COR-L47 (cell line): ENCODE results near the gene ARHGAP32.

Experiments used
- DNase-seq: peaks from one replicate; lab custom pipeline; 2025; lab: John Stamatoyannopoulos, UW

Gene ARHGAP32

DNA sequence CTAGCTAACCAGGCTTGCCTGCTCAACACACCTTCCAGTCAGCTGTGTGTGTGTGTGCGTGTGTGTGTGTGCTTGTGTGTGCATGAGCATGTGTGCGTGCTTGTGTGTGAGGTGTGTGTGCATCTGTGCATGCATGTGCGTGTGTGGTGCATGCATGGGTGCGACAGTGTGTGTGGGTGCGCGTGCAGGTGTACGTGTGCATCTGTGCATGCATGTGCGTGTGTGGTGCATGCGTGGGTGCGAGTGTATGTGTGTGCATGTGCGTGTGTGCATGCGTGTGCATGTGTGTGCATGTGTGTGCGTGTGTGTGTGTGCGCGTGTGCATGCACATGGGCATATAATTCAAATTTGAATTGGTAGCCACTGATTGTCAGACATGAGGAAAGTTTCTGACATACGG is 239.0 kb downstream of the ARHGAP32 start:
- no peak for DNase-seq

DNA sequence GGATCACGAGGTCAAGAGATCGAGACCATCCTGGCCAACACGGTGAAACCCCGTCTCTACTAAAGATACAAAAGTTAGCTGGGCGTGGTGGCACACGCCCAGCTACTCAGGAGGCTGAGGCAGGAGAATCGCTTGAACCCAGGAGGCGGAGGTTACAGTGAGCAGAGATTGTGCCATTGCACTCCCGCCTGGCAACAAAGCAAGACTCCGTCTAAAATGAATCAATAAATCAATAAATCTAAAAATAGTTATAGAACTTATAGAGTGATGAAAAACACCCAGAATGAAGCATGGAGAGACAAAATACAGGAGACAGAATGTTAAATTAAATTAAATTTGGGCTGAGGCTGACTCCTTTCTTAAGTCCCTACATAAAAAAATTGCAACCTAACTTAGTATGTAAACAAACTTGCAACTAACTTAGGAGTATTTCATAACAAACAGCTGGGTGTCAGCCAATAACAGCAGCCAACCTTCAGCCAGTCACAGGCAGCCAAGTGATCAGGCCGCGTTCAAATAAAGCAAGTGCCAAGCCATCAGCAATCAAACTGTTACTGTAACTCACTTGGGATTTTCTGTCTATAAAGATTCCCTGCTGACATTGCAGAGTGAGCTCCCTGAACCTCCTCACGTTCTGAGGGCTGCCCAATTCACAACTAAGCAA is 242.2 kb downstream of the ARHGAP32 start:
- DNase-seq = no peak

DNA sequence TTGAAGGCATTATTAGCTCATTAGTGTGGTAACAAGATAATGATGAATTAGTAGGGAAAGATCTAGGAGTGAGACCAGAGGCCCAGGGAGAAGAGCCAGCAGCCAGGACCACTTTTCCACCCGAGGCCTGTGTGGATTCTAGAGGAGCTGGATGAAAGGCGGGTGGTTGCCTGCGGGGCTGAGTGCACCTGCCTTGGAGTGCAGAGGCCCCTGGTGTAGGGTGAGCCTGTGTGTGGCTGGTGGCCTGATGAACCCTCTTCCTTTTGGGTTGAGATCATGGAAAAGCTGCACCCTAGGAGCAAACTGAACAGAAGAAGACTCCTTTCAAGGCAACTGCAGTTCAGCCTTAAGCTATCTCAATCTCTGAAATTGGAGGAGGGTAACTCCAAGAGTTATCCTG is 243.5 kb downstream of the ARHGAP32 start:
- DNase-seq = peak; percentile 18

GRCh38 chr11:128947773-128948172 is 244.4 kb downstream of the ARHGAP32 start:
- DNase-seq = no peak

DNA sequence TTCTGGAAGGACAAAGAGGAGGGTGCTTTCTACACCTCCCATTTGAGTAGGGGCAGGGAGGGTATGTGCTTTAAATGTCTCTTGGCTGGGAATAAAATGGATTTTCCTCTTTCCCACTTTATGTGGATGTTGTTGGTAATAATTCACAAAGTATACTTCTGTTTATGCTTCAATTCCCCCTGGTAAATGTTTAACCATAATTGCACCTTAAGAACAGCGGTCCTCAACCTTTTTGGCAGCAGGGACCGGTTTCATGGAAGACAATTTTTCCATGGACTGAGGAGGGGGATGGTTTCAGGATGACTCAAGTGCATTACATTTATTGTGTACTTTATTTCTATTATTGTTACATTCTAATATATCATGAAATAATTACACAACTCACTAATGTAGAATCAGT is 245.5 kb downstream of the ARHGAP32 start:
- DNase-seq = no peak

- DNase-seq = no peak
These were observed 248.6 kb downstream of the ARHGAP32 start for GRCh38 chr11:128943428-128943976.

- DNase-seq = no peak
These were observed 249.2 kb downstream of the ARHGAP32 start, which contains the start of gene TP53AIP1 for GRCh38 chr11:128942817-128943427. Gene TP53AIP1, minus strand, starts transcription at chr11:128942871. Its CDS starts 5,053 bp downstream, at chr11:128937818.

DNA sequence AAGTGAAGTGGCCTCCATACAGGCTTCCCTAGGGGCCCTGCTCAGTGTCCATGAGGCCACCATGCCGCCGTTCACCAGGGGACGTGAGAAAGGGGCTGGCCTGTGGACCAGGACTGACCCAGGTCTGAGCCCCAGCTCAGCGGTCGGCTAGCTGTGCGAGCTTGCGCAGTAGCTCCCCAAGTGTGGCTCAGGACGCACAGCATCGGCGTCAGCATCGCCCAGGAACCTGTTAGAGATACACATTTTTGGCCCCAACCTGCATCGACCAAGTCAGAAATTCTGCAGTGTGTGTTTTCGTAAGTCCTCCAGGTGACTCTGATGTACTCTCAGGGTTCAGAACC is 249.9 kb downstream of the ARHGAP32 start:
- no peak for DNase-seq

DNA sequence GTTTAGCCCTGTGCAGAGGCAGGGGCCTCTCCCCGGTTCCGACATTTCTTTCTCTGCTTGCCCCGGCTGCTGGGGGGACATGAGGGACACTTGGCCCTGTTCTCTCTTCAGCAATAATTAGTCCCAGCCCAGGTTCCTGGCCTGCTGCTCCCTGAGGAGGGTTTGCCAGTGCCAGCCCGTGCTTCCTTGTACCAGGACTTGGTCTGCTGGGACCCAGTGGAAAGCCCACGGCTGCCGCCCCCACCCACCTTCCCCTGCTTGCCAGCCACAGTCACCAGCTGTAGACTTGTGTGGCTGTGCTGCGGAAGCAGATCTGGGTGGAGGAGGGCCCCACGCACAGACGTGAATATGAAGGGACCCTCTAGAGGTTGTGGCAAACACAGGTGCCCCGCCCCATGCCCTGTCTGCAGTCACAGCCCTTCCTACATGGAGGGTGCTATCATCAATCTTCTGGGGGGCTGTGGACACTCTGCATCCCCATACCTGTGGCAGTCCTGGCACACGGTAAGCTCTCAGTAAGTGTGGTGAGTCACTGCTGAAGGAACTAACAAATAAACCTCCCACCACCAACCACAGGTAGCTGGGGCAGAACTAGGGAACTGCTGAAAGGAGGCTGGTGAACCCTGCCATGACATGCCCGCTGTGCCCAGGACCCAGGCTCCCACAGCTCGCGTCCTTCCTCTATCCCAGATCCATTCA is 250.4 kb downstream of the ARHGAP32 start:
- no peak for DNase-seq

DNA sequence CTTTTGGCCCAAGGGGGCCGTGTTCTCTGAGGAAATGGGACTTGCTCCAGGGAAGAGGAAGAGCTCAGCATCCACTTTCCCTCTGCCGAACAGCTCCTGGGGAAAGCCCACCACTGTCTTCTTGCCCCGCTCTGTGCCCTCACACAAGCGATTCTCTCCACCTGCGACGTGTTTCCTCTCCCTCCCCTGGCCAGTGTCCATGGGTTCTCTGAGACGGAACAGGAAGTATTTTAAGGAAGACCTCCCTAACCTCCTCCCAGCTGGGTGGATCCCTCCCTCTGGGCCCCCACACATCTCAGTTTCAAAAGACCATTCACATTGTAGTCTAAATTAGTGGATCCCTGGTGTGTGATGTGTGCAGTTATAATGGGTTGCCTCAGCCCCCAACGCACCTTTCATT is 251.0 kb downstream of the ARHGAP32 start:
- no peak for DNase-seq

DNA sequence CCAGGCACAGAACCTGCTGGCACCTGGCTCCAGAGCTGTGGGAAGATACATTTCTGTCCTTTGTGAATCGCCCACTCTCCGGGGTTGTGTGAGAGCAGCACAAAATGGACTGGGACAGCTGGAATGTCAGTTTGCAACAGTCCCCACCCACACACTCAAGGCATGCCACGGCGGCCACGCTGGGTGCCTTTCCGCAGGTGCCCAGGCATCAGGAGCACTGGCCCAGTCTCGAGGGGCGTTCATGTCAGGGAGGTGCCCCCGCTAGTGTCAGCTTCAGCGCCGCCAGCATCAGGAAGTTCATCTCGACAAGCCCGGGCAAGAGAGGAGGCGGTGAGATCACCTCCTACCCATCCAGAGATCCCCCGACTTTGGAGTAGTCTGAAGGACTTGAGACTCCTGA is 251.5 kb downstream of the ARHGAP32 start:
- no peak for DNase-seq

GRCh38 chr11:128940156-128940555 is 252.0 kb downstream of the ARHGAP32 start:
- DNase-seq = no peak

GRCh38 chr11:128939591-128939990 is 252.5 kb downstream of the ARHGAP32 start:
- no peak for DNase-seq

- DNase-seq = no peak
These were observed 253.8 kb downstream of the ARHGAP32 start for GRCh38 chr11:128938156-128938885.

DNA sequence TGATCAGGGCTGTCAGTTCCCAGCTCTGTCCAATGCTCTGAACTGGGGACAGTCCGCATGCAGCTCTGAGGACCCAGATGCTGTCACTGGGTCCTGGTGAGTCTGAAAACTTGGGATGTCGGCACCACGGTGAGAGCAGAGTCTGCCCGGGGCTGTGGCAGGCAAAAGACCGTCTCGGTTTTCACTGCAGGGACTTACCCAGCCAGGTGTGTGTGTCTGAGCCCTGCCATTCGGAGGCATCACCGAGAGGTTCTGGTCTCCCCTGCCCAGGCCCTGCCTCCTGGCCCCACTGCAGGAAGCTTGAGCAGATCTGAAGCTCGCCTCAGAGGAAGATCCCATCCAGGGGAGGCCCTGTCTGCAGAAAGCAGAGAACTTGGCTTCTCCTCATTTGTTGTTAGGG is 254.6 kb downstream of the ARHGAP32 start:
- no peak for DNase-seq

- no peak for DNase-seq
These were observed 255.4 kb downstream of the ARHGAP32 start for GRCh38 chr11:128936606-128937251.

DNA sequence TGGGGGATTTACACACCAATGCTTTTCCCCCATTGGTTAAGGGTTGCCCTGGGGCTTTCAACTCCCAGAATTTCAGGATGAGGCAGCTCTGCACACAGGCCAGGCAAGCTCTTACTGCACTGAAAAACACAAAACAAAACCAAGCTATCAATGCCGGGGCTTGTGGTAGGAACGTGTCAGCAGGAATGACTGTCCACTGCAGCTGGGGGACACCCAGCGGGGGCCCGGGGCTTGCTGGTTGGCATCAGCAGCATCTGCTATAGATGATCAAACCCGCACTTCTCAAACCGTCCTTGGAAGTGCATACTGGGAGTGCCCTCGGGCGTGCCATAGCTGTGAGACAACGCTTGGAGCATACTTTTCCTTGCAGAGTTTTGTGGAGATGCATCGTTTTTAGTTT is 257.2 kb downstream of the ARHGAP32 start:
- DNase-seq = no peak

DNA sequence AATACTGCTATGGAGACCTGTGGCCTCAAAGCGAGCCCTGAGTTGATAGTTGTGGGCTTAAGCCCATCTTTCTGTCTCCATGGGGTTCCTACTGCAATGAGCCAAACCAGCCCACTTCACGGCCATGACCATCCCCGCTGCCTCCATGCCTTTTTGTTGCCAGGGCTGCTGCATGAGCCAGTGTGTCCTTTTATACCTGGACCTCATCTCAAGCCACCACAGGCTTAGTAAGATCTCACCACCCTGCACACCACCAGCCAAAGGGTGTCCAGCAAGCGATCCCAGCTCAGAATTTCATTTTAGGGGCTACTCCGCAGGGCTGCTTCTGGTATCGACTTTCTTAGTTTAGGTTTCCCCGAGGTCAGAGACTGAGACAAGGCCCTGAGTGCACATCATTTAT is 257.8 kb downstream of the ARHGAP32 start:
- DNase-seq = no peak

- DNase-seq = no peak
These were observed 258.5 kb downstream of the ARHGAP32 start for GRCh38 chr11:128933481-128934178.

- DNase-seq = no peak
These were observed 260.5 kb downstream of the ARHGAP32 start for GRCh38 chr11:128931668-128932067.

DNA sequence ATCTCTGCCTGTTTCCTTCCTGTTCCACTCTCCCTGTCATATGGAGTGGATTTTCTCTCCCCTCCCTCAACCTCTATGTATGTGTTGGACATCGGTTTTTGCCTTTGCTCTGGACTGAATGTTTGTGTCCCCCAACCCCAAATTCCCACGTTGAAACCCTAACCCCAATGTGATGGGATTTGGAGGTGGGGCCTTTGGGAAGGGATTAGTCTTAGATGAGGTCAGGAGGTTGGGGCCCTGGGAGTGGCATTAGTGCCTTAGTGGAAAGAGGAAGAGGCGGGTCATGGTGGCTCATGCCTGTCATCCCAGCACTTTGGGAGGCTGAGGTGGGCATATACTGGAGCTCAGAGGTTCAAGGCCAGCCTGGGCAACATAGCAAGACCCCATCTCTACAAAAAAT is 261.1 kb downstream of the ARHGAP32 start:
- DNase-seq = no peak
